ENCODE data around the gene PCDHB1.

Gene PCDHB1
- long read RNA-seq, donor 1, result 0 reads
- long read RNA-seq, donor 2, result 0 reads
- long read RNA-seq, donor 3, result 0 reads
- long read RNA-seq, donor 4, full-length matches to known transcripts, result 1 of 1 reads
- long read RNA-seq, donor 4, partial matches to known transcripts, result 0 of 1 reads
- long read RNA-seq, donor 4, other reads (novel, unspliced or antisense), result 0 of 1 reads
- long read RNA-seq, donor 5, result 0 reads
- long read RNA-seq, donor 6, full-length matches to known transcripts, result 1 of 1 reads
- long read RNA-seq, donor 6, partial matches to known transcripts, result 0 of 1 reads
- long read RNA-seq, donor 6, other reads (novel, unspliced or antisense), result 0 of 1 reads
- long read RNA-seq, donor 7, full-length matches to known transcripts, result 1 of 1 reads
- long read RNA-seq, donor 7, partial matches to known transcripts, result 0 of 1 reads
- long read RNA-seq, donor 7, other reads (novel, unspliced or antisense), result 0 of 1 reads
- long read RNA-seq, donor 8, result 0 reads

GRCh38 chr5:141050622-141051520 is at the start of gene PCDHB1:
TSS of gene PCDHB1 (plus strand) at chr5:141051374. CDS start at chr5:141051471, 97 bp downstream.
- peak; percentile 17 for DNase-seq

- DNase-seq, result peak; percentile 18
Observed at GRCh38 chr5:141001446-141001843, 49.7 kb upstream of the PCDHB1 start.

GRCh38 chr5:141001844-141002604 is 49.1 kb upstream of the PCDHB1 start:
- DNase-seq, result peak; percentile 33

GRCh38 chr5:141002605-141002965 is 48.6 kb upstream of the PCDHB1 start:
- no peak for DNase-seq

GRCh38 chr5:141003031-141003430 is 48.1 kb upstream of the PCDHB1 start:
- DNase-seq, result no peak

- no peak for DNase-seq
Observed at GRCh38 chr5:141003791-141004611, 47.2 kb upstream of the PCDHB1 start.

- no peak for DNase-seq
Observed at GRCh38 chr5:141007791-141008190, 43.4 kb upstream of the PCDHB1 start.

GRCh38 chr5:141010047-141010793 is 41.0 kb upstream of the PCDHB1 start:
- no peak for DNase-seq

GRCh38 chr5:141017943-141018342 is 33.2 kb upstream of the PCDHB1 start:
- DNase-seq, result no peak

GRCh38 chr5:141022384-141022783 is 28.8 kb upstream of the PCDHB1 start:
- no peak for DNase-seq

- no peak for DNase-seq
Observed at GRCh38 chr5:141031006-141031405, 20.2 kb upstream of the PCDHB1 start.

GRCh38 chr5:141032626-141033025 is 18.5 kb upstream of the PCDHB1 start:
- DNase-seq, result no peak

- DNase-seq, result no peak
Observed at GRCh38 chr5:141039061-141039460, 12.1 kb upstream of the PCDHB1 start.

GRCh38 chr5:141039517-141039916 is 11.7 kb upstream of the PCDHB1 start:
- DNase-seq, result no peak

- peak; percentile 5 for DNase-seq
Observed at GRCh38 chr5:141040093-141040770, 10.9 kb upstream of the PCDHB1 start.

- peak; percentile 53 for DNase-seq
Observed at GRCh38 chr5:141040771-141041426, 10.3 kb upstream of the PCDHB1 start.

GRCh38 chr5:141041427-141041785 is 9.8 kb upstream of the PCDHB1 start:
- DNase-seq, result no peak

GRCh38 chr5:141042555-141042954 is 8.6 kb upstream of the PCDHB1 start:
- DNase-seq, result no peak

- peak; percentile 20 for DNase-seq
Observed at GRCh38 chr5:141051521-141051866, 320 bp downstream of the PCDHB1 start.

GRCh38 chr5:141077826-141078225 is 26.7 kb downstream of the PCDHB1 start:
- DNase-seq, result peak; percentile 1

Measured in right kidney (tissue), 9 donors.